Measurements from ENCODE around the gene CACNG3. TPM values are rescaled to one million over a fixed set of nuclear protein-coding genes. Genes with fewer than 3 reads are reported as not detected.
A peak's percentile ranks its signal among the peaks of the same experiment; 100 is the strongest.

CACNG3 gene
- polyA plus RNA-seq, 6 donors from 2014 or later = not detected

DNA sequence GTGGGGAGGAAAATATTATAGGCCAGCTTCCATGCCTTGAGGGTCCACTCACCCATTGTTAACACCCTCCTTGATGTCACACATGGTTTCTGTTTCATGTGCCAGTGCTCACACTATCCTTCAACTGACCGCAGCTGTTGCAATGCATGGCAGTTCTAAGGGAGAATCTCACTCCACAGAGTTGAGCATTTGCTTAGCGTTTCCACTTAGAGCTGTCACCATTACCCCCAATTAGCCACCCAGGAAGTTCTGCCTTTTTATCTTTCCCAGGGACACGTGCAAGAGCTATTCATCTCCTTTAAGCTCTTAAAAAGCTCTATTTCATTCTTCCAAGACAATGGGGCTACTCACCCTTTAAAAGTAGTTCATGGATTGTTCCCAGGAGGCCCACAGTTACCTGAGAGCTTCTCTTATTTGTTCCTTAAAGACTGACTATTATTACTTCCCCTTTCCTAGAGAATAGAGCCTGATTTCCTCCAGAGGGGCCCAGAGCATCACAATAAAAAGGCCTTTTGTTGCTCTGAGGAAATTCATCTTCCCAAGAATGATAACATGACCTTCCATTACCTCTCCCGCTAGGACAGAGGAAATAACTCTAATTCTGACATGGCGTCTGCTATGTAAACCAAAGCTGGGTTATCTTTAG, 126.8 kb downstream of the CACNG3 start:
- Mint-ChIP-seq H3K27ac (no peak overlapping the region), H3K4me3 (no peak overlapping the region), H3K27me3 (peaks cover 0 to 34% (median 0%) of the 10 kb centered on the region in 3 donors), H3K9me3 (peaks cover 13 to 52% (median 33%) of the 10 kb centered on the region in 7 donors), H3K36me3 (peaks cover 0 to 20% of the 10 kb centered on the region in 2 donors), H3K4me1 (no peaks in the 10 kb centered on the region)
- ATAC-seq (ENCODE audit: low read depth in 2 of 2) (no peak), DNase-seq (no peak)

DNA sequence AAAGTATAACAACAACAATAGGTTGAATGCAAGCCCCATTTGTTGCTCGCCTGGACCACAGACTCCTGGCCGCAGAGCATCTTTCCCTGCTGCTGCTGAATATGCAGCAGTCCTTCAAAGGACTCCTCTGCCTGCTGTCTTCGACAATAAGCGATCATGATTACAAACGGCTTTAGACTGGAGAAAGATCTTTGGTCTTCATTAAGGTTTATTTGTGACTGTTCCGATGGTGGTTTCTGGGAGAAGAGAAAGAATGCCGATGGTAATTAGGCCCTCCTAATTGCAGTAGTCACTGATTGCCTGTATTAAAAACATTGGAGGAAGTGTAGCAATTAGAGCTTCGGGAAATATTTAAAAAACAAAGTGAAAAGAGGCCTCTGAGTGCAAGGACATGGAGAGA, 138.2 kb downstream of the CACNG3 start:
- DNase-seq (no peak), ATAC-seq (ENCODE audit: low read depth in 2 of 2) (no peak)
- H3K4me3 Mint-ChIP-seq = no peak overlapping the region
- H3K9me3 Mint-ChIP-seq = peaks cover 0 to 2% (median 0%) of the 10 kb centered on the region in 7 donors
- H3K4me1 Mint-ChIP-seq = peaks cover 0 to 6% (median 4%) of the 10 kb centered on the region in 3 donors
- H3K36me3 Mint-ChIP-seq = no peaks in the 10 kb centered on the region
- H3K27me3 Mint-ChIP-seq = peaks cover 20 to 47% (median 43%) of the 10 kb centered on the region in 3 donors
- no peak overlapping the region for H3K27ac Mint-ChIP-seq

DNA sequence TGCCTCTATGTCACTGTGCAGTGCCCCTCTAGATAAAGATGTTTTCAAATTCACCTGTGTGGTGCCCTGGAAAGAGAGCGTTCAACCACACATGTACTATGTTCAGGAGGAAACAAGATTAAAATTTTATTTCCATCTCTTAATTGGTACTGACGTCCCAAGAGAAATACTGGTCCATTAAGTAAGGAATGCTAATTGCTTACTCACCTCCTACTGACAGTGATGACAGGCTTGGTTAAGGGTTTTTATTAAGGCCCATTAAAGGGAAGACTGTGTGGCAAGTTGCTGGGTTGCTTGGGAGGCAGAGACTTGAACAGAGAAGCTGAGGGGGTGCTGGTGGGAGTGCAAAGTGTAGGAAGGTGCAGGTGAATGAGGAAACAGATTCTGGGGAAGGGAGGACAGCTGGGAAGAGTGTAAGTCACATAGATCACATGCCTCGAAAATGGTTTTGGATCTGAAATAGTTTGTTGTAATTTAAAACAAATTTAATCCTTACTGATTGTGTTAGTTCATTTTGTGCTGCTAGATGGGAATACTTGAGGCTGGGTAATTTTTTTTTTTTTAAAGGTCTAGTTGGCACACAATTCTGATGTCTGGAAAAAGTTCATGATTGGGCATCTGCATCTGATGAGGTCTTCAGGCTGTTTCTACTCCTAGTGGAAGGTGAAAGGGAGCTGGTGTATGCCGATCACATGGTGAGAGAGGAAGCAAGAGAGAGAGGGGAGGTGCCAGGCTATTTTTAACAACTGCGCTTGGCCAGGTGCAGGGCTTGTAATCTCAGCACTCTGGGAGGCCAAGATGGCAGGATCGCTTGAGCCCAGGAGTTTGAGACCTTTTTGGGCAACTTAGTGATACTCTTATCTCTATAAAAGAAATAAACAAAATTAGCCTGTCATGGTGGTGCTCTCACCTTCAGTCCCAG, 140.5 kb downstream of the CACNG3 start:
- DNase-seq (no peak), ATAC-seq (ENCODE audit: low read depth in 2 of 2) (no peak)
- H3K27me3 Mint-ChIP-seq = peaks cover 28 to 46% (median 45%) of the 10 kb centered on the region in 3 donors
- no peak overlapping the region for H3K27ac Mint-ChIP-seq
- H3K36me3 Mint-ChIP-seq = no peaks in the 10 kb centered on the region
- peak overlapping the region in 2 of 8 donors; percentile 5 to 13 for H3K4me3 Mint-ChIP-seq
- peaks cover 0 to 6% (median 4%) of the 10 kb centered on the region in 3 donors for H3K4me1 Mint-ChIP-seq
- peaks cover 0 to 8% (median 4%) of the 10 kb centered on the region in 7 donors for H3K9me3 Mint-ChIP-seq

DNA sequence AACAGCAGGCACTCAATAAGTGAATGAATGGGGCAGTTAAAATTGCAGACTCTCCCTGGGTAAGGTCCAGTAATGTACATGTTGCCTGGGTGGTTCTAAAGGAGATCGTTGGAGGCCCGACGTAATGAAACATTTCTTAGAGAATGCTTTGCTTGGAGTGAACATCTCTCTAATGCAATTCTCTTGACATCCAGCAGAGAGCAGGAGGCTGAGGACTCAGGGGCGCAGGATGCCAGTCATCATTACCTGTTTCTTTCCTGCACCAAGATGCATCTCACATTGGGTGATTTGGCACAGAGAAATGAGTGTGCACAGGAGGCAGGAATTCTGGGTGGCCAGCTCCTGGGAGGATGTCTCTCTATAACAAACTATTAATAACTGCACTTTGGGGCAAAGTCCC, 152.9 kb downstream of the CACNG3 start:
- DNase-seq (no peak), ATAC-seq (ENCODE audit: low read depth in 2 of 2) (no peak)
- no peak overlapping the region for H3K4me3 Mint-ChIP-seq
- H3K27ac Mint-ChIP-seq = peak overlapping the region in 1 of 6 donors; percentile 21
- no peaks in the 10 kb centered on the region for H3K4me1 Mint-ChIP-seq
- H3K36me3 Mint-ChIP-seq = no peaks in the 10 kb centered on the region
- peaks cover 15 to 17% (median 16%) of the 10 kb centered on the region in 3 donors for H3K27me3 Mint-ChIP-seq
- peaks cover 0 to 8% (median 3%) of the 10 kb centered on the region in 7 donors for H3K9me3 Mint-ChIP-seq

All from naive B cell (primary cell).